GM18868 (cell line): ENCODE results near the gene SNHG17.
"Not testable (repeated sequence)": the region's sequence is repeated elsewhere in the genome, so short reads cannot be mapped to it uniquely, and the experiment has no call there.

Source experiments
- ATAC-seq: cut with Tn5 transposase; IDR thresholded peaks from one replicate; pipeline ENCODE4 v1.9.1; 2021; ENCODE audit warnings: mild to moderate bottlenecking, moderate library complexity; ENCODE audit not compliant: unreplicated experiment

SNHG17 gene

DNA sequence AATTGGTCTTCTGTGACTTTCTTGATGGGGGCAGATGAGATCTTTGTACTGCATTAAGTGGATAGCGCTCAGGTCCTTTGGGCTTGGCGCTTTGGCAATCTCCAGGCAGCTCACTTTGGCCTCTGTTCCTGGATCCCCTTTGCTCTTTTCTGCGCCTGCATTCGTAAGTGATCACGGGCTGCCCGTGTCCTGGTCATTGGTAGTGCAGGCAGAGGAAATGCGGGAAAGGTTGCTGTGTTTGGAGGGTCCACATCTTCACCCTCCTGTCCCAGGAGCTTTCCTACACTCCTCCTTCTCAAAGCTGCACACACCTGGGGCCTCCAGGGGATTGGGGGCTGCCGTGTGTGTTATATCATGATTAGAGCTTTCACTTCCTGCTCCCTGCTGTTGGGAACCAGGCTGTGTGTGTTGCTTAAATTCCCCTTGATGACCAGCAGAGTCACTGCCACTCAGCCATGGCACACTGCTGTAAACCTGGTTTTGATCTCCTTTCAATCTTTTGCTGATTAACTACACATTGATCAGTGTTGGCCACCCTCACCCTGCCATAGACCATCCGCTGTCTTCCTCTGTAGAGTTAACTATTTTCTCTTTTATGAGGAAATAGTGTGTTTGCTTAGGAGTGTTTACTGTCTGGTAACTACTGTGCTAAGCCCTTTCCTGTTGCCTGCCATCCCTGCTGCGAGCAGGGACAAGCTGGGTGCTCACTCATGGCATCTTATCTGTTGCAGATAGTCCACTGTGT lies 13.0 kb upstream of the SNHG17 start:
- peak; percentile 80 for ATAC-seq

DNA sequence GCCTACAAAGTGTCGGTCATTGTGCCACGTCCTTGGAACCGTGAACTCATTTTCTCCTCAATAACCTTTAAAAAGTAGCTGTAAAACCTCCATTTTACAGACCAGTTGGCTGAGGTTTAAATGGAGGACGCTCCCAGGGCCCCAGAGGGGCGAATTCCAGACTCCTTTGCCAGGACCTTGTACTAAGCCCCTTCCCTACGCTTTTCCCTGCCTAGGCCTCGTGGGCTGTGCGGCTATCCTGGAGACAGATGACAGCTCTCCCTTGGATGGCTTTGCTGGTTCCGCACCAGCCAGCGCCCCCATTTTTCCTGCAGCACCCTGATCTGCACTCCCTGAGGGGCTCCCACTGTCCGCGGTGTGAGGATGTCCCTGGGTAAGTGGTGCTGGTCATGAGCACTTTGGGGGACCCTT lies 12.1 kb upstream of the SNHG17 start:
- ATAC-seq = no peak

DNA sequence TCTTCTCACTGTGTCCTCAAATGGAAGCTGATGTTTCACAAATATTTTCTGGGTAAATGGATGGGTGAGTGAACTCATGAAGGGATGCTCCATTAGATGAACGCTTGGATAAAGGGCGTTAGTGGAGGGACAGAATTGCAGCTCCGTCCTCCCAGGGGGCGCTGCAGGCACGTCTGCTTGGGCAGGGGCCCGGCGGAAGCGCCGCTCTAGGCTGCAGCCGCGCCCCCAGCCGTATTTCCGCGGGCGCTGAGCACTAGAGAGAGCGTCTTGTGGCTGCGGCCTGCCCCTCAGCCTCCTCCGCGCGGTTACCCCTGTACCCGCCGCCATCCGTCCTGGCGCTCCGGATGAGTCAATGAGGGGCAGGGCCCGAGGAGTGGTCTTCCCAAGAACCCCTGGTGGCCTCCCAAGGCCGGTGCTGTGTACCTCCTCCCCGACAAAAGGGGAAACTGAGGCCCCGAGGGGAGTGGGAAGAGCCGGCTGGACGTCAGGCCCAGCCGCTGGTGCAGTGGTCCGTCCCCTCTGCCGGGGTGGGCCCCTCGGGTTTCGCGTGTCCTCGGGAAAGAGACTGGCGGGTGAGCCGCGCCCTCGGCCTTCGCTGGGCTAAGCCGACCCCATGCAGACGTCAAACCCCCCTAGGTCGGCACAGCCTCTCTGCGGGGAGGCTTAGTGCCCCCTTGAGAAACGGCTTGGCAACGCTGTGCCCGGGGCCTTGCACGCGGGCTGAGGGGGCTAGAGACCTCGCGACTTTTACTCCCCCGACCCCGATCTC lies 11.5 kb upstream of the SNHG17 start:
- ATAC-seq = peak; percentile 79

DNA sequence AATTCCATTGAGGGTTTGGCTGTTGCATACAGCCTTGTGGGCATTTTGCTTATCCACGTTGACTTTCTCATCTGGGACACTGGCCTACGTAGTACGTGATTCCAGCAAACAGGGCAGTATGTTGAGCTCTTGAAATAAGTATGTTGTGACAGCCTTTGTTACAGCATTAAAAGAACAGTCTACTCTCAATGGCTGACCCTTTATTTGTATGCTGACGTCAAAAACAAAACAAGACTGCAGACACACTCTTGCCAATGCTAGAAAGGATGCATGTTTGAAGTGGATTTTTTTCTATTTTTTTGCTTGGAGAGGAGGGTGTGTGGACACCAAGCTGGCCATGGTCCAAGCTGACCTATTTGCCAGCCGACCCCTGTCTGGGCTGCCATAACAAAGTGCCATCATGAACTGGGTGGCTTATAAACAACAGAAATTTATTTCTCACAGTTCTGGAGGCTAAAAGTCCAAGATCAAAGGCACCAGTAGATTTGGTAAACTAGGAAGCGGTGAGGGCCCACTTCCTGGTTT lies 10.8 kb upstream of the SNHG17 start:
- ATAC-seq = no peak

DNA sequence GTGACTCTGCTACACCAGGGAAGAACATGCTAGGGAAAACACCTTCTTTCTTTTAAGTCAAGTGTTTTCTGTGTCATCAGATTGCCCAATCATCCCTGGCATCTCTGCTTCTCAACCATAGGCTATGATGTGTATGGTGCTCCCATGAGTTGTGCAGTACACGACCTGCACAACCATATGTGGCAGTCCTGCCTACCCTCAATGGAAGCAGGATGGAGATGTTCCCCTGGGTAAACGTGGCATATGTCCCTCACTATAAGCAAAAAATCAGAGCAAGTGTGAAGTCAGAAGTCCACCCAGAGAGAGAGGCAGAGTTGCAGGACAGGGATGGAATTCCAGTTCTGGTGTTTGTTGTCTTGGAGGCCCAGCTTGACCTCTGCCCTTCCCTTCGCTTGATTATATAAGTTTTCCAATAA lies 10.3 kb upstream of the SNHG17 start:
- no peak for ATAC-seq

DNA sequence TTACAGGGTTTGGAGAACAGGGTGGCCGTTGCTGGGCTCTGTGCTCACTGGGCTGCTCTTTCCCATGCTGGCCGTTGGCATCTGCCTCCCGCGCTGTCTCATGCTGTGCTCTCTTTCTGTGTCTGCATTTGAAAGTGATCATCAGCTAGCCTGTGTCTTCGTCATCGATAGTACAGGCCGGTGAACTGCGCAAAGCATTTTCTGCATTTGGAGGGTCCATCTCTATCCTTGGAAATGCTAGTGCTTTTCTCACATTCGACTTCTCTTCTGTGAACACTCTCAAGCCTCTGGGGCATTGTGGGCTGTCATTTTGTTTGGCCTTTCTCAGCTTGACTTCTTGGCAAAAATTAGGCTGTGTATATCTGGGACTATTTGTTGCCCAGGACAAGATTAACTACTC lies 6.8 kb upstream of the SNHG17 start:
- ATAC-seq = no peak

DNA sequence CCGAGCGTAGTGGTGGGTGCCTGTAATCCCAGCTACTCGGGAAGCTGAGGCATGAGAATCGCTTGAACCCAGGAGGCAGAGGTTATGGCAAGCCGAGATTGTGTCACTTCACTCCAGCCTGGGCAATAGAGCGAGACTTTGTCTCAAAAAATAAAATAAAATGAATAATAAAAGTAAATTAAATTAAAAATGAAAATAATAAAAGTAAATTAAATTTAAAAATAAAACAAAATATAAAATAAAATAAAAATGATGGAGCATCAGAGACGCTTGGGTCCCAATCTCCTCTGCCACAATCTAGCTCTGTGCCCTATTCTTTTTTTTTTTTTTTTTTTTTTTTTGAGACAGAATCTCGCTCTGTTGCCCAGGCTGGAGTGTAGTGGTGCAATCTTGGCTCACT lies 6.0 kb upstream of the SNHG17 start:
- ATAC-seq = not testable (repeated sequence)

DNA sequence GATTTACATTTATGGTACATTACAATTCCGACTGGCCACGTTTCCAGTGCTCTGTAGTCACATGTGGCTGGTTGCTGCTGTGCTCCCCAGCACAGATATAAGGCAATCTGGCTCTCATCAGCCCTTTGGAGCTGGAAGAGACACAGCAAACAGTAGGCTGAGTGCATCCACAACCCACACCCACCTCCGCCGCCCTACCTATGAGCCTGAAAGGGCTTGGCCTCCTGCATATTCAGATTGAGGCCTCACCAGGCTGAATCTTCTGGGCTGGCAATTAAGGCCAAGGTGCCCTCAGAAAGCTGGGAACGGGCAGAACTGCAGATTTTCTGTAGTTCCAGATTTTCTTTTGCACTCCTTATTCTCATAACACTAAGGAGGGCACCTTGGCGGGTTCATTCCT lies 2.7 kb upstream of the SNHG17 start:
- no peak for ATAC-seq

DNA sequence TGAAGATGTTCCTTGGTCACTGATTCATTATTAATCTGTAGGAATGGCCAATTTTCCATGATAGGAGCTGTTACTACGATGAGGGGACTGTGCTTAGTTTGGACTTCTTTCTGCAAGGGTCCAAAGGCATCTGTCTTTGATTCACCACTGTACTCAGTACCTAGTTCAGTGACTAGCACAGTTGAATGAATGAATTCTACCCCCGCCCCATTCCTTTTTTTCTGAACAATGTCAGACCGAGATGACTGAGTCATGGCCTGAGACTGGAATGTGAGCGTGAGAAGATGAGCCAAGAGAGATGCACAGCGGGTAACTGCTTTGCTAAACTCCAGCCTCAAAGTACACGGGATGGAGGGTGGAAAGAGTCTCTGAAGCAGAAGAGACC lies 419 bp upstream of the SNHG17 start:
- ATAC-seq = no peak

DNA sequence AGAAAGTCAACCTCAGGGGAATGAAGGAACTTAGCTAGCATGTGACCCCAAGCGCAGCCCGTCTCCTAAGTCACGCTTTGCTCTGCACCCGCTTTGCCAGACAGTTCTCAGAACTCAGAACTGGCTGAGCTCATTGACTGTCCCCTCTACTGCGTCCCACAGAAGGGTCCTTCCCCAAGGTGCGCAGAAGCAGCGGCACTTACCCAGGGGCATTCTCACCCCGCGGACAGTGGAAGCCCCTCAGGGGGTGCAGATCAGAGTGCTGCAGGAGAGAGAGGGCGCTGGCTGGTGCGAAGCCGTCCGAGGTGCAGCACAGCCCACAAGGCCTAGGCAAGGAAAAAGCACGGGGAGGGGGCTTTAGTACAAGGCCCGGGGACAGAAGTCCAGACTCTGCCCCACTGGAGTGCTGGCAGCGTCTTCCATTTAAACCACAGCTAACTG lies 807 bp downstream of the SNHG17 start:
- ATAC-seq = no peak

DNA sequence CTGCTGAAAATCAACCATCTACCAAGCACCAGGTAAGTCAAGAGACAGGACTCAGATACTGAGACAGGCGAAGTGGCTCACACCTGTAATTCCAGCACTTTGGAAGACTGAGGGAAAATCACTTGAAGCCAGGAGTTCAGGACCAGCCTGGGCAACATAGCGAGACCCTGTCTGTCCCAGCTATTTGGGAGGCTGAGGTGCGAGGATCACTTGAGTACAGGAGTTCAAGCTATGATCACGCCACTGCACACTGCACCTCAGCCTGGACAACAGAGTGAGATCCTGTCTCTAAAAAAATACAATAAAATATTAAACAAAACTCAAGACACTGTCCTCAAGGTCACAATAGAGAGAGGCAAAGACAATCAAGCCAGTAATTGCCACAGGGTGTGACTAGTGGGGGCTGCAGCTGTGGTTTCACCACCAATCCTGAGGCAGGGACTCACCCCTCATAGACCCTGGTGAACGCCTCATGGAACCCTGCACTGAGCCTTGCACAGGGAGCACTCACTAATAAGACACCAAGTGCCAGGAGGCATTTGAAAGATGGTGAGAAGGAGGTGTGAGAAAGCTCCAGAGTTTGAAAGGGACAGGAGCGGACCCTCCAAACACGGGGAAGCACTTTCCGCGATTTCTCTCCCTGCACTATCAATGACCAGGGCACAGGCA lies 1.7 kb downstream of the SNHG17 start:
- no peak for ATAC-seq

DNA sequence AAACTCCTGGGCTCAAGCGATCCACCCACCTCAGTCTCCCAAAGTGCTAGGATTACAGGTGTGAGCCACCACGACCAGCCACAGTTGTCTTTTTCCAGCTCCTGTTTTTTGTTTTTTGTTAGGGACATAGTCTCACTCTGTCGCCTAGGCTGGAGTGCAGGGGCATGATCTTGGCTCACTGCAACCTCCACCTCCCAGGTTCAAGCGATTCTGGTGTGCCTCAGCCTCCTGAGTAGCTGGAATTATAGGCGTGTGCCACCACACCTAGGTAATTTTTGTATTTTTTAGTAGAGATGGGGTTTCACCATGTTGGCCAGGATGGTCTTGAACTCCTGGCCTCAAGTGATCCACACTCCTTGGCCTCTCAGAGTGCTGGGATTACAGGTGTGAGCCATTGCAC lies 2.3 kb downstream of the SNHG17 start:
- not testable (repeated sequence) for ATAC-seq

DNA sequence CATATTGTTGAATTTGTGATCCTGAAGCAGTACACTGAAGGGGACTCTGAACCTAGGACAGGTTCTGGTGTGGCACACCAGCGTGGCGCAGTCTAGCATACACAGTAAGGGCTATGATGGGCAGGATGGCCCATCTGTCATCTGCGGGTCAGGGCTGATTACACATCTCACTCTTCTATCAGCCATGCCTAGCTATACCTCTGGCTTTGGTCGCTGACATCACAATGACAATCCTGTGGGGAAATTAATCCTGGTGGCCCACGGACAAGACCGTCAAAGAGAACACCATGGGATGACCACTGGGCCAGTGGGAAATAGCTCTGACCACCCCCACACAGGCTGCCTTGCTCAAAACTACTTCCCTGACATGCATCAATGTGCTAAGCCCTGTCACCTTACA lies 2.8 kb downstream of the SNHG17 start:
- ATAC-seq = no peak

DNA sequence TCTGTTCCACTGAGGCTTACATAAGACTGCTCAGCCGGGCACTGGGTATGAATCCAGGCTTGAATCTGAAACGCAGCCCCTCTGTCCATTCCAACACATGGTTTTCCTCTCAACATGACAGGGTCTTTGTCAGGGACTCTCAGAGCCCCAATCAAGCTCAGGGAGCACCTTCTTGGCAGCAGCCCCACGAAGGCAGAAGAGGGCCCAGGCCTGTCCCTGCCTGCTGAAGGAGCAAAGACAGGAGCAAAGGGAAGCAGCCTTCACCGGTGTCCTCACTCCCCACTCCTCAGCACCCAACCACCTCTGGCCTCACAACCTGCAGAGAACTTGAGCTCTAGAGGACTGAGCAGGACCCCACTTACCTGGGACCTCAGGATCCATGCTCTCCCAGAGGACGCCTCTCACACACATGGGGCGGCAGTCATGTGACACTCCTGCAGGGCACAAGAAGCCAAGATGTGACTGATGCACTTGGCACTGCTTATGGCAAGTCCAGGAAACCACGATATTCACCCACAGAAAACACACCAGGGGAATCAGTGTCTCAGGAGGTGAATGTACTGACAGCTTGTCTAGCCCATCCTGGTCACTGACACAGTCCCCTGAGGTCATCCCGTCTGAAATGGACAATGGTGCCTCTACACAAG lies 4.3 kb downstream of the SNHG17 start:
- no peak for ATAC-seq

DNA sequence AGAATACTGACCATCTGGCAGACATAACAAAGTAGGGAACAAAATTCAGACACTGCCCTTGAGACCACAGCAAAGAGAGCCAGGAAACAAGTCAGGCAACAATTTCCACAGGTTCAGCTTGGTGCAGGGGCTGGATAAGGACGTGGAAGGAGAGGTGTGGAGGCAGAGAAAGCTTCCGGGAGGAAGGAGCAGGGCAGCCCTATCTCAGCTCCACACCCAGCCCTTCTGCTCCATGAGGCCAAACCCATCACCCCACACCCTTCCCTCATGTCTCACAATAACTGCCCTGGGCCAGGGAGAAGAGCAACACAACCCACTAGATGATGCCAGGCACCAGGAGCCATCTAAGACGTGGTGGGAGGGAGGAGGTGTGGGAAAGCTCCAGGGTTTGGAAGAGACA lies 5.8 kb downstream of the SNHG17 start:
- ATAC-seq = no peak

DNA sequence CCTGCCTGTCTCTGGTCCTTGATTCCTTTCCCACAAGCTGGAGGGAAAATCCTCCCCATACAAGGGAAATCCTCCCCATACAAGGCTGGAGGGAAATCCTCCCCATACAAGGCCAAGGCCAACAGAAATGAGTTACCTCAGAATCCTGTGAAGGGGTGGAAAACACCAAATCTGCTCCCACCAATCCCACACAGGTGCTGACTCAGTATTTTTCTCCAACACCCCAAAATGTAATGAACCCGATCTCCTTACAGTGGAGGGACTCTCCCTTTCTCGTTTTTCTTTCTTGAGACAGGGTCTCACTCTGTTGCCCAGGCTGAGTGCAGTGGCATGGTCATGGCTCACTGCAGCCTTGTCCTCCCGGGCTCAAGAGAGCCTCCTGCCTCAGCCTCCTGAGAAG lies 6.3 kb downstream of the SNHG17 start:
- ATAC-seq = no peak

DNA sequence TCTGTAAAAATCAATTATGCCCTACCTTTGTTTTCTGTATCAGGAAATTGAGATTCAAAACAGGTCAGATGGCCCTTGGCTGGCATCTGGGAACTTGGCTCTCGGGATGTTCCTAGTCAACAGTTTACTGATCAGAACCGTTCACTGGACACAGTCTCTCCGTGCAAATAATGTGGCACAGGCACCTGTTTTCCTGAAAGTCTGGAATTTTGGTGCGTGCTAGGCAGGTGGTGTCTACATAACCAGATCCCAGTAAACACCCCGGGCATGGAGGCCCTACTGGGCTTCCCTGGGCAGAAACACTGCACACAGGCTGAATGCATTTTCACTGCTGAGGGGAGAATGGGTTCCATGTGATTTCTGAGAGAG lies 7.5 kb downstream of the SNHG17 start:
- no peak for ATAC-seq

DNA sequence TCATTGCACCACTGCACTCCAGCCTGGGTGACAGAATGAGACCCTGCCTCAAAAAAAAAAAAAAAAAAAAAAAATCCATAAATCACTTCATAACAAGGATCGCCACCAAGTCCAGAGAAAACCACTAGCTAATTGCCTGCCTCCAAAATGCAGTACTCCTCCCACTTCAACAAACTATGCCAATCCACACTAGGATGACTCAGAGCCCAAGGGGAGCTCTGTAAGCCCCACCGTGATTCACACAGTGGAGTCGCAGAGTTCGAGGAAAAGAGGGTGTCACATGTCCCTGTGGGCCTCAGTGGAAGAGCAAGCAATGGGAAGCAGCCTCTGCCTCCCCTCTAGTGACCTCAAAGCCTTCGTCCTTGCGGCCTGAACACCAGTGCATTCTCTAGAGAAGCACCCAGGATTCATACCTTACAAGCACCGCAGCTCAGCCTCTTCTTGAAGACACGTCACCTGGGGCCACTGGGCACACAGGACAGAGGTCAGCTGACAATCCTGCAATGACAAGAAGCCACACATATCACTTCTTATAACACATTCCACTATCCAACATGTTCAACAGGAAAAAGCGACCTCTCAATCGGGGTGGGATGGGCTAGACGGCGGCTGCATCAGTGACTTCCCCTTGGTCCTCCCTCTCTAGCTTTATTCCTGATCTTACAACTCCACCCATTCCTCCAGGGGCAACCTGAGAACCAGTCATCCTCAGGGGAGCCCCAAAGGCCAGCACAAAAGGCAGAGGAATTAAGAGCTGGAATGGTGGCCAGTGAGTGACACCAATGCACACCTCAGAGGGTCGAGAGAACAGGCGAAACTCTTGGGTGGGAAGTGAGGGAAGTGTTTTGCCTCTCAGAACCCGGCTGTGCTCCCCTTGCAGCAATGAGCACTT lies 8.9 kb downstream of the SNHG17 start:
- ATAC-seq = no peak

DNA sequence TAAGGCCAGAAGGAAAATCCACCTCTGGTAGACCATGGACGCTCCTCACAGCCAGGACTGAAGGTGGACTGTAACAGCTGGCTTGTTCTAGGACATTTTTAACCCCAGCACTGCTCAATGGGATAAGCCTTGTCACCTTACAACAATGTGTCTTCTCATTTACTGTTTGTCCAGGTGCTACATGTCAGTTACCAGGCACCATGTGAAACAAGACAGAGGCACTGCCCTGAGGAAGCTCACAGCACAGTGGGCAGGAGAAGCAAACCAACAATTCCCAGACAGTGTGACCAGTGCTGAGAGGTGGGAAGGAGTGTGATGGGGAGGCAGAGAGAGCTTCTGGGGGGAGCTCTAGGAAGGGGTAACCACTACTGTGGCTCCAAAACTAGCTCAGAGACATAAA lies 10.7 kb downstream of the SNHG17 start:
- no peak for ATAC-seq

DNA sequence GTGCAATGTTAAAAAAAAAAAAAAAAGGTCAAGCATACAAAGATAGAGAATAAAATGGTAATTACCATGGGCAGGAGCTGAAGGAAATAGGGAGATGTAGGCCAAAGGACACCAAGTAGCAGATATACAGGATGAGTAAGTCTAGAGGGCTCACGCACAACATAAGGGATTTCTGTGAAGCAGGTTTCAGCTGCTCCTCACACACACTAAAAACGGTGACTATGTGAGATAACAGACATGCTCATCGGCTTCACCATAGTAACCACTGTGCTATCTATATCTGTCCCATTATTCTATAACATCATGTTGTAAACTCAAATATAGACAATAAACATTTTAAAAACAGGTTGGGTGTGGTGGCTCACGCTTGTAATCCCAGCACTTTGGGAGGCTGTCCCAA lies 11.6 kb downstream of the SNHG17 start:
- no peak for ATAC-seq
